Measurements from ENCODE around the gene PDE6B. TPM values are rescaled to one million over a fixed set of nuclear protein-coding genes. Genes with fewer than 3 reads are reported as not detected.

The PDE6B gene
- total RNA-seq, 1 donor: under 0.01 TPM

GRCh38 chr4:617644-618641 is 7.4 kb upstream of the PDE6B start:
- no peak overlapping the region for H3K4me3 ChIP-seq (ENCODE audit: low read depth, low read length)
- no peak for DNase-seq (ENCODE audit: low read depth)
- TF ChIP-seq CTCF (IDR thresholded peaks at IDR 0.05; ENCODE audit: insufficient read depth, low read depth, low read length): no peak

GRCh38 chr4:620201-620600 is 5.2 kb upstream of the PDE6B start:
- no peak for TF ChIP-seq CTCF (IDR thresholded peaks at IDR 0.05; ENCODE audit: insufficient read depth, low read depth, low read length)
- no peak for DNase-seq (ENCODE audit: low read depth)
- H3K4me3 ChIP-seq (ENCODE audit: low read depth, low read length): no peak overlapping the region

GRCh38 chr4:620851-621261 is 4.5 kb upstream of the PDE6B start:
- TF ChIP-seq CTCF (IDR thresholded peaks at IDR 0.05; ENCODE audit: insufficient read depth, low read depth, low read length): no peak
- H3K4me3 ChIP-seq (ENCODE audit: low read depth, low read length): no peak overlapping the region
- no peak for DNase-seq (ENCODE audit: low read depth)

GRCh38 chr4:621296-622070 is 3.9 kb upstream of the PDE6B start:
- H3K4me3 ChIP-seq (ENCODE audit: low read depth, low read length): no peak overlapping the region
- no peak for DNase-seq (ENCODE audit: low read depth)
- no peak for TF ChIP-seq CTCF (IDR thresholded peaks at IDR 0.05; ENCODE audit: insufficient read depth, low read depth, low read length)

- DNase-seq (ENCODE audit: low read depth): no peak
- no peak overlapping the region for H3K4me3 ChIP-seq (ENCODE audit: low read depth, low read length)
- TF ChIP-seq CTCF (IDR thresholded peaks at IDR 0.05; ENCODE audit: insufficient read depth, low read depth, low read length): no peak
Observed at GRCh38 chr4:622071-622995, 3.0 kb upstream of the PDE6B start.

Measured in fibroblast of villous mesenchyme (primary cell).